HG03060 (cell line): ENCODE data around the gene TMTC1.

Experiments
- ATAC-seq: cut with Tn5 transposase; IDR thresholded peaks from one replicate; pipeline ENCODE4 v1.9.1; 2021; ENCODE audit warnings: low read depth, moderate number of reproducible peaks; ENCODE audit not compliant: unreplicated experiment

The TMTC1 gene

DNA sequence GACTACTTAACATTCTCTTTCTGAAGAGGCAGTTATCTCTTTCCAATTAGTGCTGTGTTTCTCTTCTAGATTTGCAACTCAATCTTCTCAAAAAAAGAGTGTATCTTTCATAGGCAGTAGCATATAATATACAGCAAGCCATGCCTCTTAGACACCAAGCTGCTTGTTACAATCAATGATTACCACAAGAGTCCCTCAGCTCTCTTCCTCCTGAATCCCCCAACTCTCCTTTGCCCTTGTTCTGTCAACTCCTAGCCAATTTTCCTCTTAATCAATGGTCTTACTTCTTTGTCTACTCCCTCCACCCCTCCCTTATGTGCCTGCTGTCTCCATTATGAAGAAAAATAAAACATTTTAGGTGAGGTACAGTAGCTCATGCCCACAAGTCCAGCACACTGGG is 2.6 kb downstream of the TMTC1 start:
- ATAC-seq = no peak

DNA sequence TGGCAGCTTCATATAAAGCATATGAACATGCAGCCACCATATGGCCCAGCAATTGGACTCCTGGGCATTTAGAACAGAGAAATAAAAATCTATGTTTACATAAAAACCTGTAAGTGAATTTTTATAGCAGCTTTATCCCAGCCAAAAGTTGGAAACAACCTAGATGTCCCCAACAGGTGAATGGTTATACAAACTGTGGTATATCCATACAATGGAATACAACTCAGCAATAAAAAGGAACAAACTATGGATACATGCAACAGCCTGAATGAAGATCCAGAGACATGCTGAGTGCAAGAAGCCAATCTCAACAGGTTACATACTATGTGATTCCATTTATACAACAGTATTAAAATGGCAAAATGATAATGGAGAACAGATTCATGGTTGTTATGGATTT is 3.7 kb downstream of the TMTC1 start:
- no peak for ATAC-seq

DNA sequence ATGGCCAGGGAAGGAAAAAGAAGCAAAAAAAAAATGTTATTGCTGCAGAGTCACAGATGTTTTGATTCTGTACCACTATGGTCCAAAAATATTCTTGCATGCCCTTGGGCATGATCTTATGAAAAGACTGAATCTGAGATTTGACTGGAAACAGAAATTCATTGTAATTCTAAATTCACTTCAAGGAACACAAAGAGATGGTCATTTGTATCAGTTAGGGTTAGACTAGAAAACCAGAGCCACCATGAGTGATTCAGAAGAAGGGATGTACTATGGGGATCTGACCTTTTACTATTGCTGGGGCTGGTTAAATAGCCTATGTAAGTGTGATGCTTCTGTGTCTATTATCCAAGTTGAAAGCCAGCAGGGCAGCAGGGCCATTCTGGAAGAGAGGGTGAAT is 5.2 kb downstream of the TMTC1 start:
- ATAC-seq = no peak

DNA sequence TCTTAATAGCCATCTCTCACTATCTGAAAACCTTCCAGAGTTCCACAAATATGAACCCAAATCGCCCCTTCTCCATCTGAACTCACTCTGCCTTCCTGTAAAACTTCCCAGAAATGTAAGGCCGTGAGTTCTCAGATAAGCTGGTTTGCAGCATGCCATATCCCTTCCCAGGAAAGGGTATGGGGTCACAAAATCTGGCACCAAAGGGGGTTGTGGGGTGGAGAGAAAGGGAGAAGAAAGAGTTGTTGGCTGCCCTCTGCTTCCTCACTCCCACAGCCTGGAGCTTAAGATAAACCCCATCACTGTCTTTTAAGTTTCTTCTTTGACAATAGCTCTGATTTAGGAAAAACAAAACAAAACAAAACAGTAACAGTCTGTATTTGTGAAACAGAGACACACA is 10.7 kb downstream of the TMTC1 start:
- no peak for ATAC-seq

DNA sequence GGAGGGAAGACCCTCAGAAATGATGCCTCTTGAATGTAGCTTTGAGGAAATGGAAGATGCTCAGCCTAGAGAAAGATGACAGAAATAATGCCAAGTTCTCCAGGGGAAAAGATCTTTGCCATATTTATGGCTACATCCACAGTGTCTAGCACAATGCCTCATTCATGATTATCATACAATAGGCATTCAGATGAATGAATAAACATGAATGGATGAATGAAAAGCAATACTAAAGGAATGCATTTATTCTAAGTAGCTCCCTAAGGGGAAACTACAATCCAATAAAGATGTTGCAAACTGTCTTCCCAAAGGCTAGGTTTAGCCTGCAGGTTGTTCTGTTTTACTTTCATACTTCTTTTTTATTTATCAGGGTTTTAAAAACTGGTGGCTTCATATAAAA is 12.0 kb downstream of the TMTC1 start:
- no peak for ATAC-seq

DNA sequence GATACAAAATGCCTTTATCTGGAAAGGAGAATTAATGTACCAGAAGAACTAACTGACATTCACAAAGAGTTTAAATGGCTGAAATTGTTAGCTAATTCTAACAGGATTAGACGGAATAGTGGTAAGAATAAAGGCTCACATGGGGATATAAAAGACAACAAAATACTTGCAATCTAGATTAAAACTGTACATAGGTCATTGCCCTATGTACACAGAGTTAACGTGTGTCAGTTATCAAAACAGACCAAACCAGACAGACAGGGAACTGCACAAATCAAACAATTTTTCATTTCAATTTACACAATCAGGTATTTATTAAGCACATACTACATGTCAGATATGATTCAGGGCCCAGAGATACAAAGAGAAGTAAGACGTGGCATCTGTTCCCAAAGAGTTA is 12.6 kb downstream of the TMTC1 start:
- ATAC-seq = no peak

DNA sequence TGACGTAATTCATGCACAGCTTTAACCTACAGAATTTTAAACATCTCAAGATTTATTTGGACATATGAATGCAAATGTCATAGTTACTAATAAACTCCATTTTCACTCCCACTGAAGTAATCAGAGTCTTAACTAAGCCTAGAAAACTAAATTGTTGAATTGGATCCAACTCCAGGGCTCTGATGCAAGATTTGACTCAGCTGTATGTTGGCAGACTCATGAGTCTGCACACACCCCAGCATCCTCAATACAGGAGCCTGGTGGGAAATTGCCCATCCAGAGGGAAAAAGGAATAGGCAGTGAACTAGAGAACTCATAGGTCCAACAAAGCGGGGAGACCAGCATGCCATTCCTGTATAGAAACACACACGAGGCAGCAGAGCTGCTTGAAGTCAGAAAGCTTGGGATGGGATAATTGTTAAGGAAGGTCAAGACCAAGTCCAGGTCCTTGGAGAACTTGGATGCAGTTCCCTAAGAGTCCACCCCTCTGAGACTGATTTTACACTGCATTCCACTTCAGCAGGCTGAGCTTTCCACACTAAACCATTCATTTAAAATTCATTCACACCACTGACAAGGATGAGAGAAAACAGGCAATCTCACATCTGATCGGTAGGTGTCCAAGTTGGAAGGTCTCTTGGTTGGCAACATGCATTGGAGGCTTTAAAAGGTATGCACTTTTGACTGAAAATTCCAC is 14.4 kb downstream of the TMTC1 start:
- ATAC-seq = no peak

DNA sequence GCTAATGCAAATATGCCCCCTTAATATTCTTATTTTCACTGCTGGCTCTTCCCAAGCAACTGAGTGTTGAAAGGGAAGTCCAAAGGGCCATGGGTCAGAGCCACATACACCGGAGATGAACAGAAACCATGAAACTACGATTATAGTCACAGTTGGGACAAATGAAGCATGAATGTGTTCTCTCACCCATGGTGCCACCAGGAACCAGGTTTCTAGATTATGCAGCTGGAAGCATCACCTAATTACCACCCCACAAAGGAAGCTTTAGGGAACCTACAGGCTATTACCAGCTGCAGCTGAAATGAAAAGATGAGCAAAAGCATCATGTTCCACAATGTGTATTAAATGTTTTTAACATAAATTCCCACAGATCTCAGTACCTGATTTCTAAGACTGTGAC is 15.4 kb downstream of the TMTC1 start:
- no peak for ATAC-seq

DNA sequence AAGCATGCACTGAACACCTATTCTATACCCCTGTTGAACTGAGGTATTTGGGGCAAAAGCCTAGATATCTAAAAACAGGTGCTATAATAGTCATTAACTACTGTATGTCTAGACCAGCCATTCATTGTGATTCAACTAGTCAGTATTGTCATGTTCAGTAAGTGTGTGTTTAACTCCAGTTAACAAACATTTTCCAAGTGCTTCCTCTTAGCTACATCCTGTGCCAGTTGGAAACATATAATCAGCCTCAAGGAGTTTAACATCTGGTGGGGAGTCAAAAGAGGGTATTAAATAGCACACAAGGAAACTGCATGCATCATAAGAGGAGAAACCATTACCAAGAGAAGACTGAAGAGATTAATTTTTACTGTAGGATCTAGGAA is 20.4 kb downstream of the TMTC1 start:
- ATAC-seq = no peak

DNA sequence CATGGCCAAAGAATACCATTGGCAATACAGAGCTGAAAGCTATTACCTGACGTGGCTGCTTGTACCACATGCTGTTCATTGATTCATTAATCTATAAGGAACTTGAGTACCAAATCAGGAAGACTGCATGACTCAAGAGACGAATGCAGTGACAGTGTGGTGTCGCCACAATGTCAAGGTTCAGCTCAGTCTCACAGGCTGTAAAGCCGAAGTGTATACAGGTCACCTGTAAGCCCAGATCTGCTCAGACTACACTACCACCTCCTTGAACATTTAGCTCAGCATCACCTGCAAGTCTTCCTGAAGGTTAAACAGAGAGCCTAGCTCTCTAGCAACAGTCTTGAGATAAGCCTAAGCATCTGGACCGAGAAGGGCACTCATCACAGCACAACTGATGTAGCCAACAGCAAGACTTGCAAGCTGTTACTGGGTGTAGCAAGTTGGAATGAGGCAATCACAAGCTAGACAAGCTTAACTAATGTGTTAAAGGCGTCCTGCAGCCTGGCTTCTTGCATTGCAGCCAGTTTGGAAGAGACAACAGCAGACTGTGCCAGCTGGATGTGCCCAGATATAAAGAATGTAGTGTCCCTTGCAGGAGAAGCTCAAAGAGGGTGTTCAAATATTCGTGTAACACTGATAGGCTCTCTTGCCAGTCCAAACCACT is 21.0 kb downstream of the TMTC1 start:
- no peak for ATAC-seq

DNA sequence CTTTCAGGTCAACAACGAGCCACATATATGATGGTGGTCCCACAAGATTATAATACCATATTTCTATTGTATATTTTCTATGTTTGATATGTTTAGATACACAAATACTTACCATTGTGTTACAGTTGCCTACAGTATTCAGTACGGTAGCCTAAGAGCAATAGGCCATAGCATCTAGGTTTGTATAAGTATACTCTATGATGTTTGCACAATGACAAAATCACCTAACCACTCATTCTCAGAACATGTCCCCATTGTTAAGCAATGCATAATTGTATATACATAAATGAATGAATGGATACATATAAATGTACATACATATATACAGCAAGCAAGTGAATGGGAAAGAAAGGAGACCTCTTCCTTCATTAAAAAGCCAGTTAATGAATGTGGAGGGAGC is 23.8 kb downstream of the TMTC1 start:
- ATAC-seq = no peak

DNA sequence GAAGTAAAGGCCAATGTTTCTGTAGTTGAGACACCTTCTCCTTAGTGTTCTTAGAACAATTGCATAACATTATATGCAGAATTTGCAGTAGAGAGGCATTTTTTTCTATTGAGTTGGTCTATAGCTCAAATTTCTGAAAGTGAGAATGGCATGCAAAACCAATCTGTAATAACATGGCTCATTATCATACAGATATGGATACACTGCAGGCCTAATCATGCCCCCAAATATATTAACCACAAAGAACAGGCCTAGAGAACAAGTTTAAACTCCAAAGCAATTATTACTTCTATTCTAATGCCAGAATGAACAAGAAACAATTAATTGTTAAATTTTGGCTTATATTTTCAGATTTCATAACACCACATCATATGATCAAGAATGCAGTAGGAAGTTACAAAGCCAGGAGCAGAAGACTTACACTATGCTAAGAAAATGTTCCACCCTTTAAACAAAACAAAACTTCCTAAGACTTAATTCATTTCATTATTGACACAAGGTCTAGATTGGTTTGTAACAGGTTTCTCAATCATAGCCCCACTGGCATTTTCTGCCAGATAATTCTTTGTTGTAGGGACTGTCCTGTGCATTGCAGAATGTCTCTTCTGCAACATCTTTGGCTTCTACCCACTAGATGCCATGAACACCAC is 26.9 kb downstream of the TMTC1 start:
- no peak for ATAC-seq

DNA sequence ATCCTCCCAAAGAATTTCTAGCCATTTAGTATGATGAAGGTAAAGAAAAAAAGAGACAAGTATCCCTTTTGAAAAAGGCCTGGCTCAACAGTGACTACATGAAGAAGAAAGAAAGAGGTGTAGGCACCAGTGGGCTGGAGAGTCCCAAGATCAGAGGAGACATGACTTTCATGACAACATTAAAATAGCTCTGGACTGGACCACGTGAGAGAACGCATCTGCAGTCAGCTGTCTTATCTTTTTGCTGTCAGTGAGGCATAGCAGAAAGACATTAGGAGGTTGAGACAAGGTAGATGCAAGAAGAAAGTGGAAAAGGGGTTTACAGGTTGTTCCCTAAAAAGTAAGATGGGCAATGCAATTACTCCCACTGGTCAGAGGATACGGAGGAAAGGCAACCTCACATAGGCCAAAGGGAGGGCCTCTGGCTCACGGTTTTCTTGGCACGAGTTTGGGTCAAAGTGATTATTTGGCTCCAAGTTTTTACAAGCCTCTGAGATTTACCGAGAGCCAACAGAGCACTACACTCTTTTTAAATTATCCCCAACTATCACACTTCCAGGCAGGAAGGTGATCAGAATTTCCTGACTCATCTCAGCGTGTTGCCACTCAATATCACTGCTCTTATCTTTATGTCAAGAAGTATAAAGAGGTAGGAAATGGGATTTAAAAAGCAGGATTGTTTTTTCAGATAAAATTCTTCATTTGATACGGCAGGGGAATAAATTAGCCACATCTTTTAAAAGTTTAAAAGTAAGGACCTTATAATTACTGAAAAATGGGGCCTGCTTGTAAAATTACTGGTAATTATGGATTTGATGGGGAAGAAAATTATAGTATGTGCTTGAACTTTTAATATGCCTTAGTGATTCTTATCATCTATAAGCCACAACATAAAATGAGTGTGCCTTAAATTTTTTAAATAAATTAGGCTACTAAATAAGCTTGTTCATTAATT is 29.2 kb downstream of the TMTC1 start:
- no peak for ATAC-seq

DNA sequence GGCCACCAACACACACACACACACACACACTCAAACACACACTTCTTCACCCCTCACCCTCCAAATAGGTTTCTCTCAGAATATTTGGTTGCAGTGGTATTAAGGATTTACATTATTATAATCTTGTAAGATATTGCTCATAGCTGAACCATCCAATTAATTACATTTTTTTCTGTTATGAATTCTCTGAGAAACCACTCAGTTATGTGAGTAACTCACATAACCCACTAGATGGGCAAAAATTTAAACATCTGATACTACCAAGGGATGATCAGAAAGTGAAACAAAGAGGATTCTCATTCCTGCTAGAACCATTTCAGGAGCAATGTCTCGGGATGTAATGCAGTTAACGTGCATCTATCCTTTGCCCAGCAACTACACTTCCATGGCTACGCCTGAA is 31.6 kb downstream of the TMTC1 start:
- ATAC-seq = no peak

DNA sequence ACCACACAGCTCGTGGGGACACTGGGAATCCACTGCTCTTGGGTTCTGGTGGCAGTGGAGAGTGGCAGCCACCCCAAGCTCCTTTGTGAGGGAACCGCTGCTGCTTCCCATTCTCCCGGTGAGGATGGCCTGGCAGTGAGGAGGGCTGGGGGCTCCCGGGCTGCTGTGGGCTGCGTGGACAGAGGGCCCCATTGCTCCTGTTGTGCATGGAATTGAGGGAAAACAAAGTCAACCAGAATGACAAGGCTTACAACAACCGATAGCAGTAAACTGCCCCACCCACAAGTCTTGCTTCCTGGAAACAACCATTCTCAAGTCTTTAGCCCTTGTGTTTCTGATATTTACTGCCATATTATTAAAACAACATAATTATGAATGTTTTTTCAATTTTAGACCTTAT is 32.1 kb downstream of the TMTC1 start:
- ATAC-seq = no peak

DNA sequence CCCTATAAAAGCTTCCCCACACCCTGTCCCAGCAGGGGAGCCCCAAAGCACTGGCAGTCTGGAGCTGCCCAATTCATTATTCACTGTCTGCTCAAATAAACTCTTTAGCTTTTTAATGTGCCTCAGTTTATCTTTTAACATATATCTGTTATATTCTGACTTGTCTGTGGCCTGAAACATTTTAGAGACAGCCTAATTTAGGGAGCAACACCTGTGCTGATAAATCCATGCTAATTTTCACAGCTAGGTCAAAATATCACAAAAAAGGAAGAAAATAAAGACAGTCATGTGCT is 32.9 kb downstream of the TMTC1 start:
- no peak for ATAC-seq

DNA sequence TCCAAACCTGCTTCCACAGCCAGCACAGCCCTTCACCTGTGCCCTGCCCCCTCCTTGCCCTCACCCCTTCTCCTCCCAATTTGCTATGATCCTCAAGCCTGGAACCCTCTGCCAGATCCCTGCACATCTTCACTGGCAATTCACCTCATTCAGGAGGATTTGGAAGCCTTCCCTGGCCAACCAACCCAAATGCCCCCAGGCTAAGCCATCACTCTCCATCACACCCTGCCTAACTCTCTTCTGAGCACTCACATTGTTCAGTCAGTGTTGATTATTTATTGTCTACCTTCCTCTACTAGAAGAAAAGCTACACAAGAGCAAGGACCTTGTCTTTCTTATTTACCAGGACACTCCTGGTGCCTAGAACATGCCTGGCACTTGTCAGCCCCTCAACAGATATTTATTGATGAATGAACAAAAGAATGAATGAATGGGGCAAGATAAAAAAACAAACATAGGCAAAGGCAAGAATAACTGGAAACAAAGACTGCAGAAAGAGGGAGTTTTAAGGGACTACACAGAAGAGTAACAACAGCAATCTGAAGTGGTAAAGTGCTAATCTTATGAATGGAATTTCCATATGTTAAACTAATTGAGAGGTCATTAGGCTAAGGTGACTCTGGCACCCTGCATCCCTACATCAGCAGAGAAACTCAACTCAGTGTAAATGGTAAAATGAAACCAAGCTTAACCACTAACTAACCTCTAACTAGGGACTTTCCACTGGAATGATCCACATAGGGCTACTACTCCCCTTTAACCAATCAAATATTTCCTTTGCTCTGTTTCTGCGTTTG is 33.4 kb downstream of the TMTC1 start:
- peak; percentile 84 for ATAC-seq

DNA sequence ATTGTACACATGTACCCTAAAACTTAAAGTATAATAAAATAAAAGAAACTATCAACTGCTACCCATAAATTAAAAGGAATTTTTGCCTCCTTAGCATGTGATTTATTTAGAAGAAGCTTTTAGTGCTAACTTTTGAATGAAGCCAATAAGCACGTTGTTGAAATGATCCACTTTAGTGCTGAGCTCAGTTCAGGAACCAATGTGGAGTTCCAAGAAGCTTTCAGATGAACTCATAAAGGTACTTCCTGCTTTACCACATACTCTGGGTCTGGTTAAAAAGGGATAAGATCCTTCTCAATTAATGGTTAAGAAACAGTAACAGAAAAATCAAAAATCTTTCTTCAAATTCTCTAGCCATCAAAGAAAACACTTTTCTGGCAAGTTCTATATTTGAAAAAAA is 39.4 kb downstream of the TMTC1 start:
- no peak for ATAC-seq

DNA sequence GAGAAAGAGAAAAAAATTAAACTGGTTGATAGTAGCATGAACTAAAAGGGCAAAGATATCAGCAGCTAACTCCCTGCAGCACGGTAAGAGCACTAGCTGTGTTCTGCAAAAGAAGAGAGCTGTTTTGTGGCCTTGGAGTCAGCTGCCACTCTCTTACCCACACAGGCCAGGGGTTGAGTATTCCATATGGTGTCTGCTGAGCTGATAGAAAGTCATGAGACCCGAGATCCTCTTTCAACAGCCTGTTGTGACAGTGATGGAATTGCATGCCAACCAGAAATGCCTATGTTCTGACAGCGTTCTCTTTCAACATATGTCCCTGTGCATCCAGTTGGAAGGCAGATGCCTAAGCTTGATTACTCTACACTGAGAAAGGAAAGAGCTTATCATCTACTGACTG is 39.9 kb downstream of the TMTC1 start:
- ATAC-seq = no peak

DNA sequence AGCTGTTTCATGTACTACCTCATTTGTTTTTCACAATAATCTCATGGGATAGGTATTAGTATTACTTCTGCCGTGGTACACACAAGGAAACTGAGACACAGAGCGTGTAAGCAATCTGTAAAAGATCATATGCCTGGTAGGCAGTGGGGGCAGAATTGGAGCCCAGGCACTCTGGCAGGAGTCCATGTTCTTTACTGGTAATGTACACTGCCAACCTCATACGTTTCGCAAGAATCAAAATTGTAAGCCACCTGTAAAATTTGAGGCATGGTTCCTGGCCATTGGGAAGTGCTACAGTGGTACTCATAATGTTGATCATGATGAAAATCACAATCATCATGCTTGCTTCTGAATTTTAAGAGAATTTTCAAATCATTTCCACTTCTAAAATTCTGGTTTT is 40.7 kb downstream of the TMTC1 start:
- no peak for ATAC-seq
